Measurements from ENCODE around the gene AQP12B.
A peak's percentile ranks its signal among the peaks of the same experiment; 100 is the strongest.

Gene AQP12B

DNA sequence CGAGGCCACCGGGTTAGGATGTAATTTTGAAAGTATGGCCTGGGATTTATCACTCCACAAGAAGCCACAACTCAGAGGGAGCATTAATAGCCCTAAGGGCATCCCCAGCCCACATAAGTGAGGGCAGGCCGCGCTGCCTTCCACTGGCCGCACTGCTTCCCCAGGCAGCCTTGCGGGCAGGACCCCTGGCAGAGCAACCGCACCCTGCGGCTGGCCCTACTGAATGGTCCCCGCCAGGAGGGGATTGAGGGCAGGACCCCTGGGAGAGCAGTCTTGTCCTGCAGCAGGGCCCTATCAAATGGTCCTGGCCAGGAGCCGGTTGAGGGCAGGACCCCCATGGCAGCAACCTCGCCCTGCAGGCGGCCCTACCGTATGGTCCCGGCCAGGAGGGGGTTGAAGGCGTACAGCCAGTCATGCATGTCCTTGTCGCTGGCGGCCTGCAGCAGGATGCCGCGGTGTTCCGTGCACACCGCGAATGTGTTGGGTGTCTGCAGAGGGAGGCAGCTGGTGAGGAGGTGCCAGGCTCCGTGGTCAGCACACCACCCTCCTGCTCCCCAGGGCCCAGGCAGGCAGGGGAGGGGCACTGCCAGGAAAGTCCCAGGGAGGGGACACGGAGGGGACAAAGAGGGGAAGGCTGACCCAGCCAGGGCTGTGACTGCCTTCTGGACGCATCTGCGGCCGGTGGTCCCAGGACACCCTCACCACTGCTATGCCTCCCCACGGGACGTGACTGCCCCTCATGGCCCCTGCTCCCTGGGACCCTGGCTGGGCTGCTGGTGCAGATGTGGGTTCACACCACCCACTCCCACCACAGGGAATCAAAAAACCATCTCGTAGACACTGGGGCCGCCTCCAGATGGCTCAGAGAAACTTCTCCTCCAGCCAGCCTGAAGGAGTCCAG, 35.2 kb upstream of the AQP12B start:
- DNase-seq: no peak

DNA sequence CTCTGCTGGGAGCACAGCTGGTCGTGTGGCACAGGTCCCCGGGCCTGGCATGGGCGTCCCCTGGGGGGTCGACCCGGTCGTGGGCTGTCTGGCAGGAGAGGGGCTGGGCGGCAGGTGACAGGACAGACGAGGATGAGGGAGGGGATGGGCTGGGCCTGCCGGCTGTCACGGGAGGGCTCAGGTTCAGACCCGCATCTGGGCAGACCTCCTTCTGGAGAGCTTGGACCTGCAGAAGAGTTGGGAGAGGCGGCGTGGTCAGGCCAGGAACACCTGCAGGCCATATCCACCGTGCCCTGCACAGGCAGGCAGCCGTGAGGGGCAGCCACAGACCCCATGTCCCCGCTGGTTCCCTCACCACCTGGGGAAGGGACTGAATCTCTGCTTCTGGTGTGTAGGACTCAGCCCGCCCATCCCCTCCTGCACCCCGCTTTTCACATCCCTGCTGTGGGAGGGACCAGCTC, 34.5 kb upstream of the AQP12B start:
- DNase-seq: no peak

GRCh38 chr2:240716130-240716798, 33.6 kb upstream of the AQP12B start:
- no peak for DNase-seq

GRCh38 chr2:240714747-240715725, 32.4 kb upstream of the AQP12B start:
- DNase-seq: no peak

GRCh38 chr2:240713928-240714746, 31.5 kb upstream of the AQP12B start:
- no peak for DNase-seq

DNA sequence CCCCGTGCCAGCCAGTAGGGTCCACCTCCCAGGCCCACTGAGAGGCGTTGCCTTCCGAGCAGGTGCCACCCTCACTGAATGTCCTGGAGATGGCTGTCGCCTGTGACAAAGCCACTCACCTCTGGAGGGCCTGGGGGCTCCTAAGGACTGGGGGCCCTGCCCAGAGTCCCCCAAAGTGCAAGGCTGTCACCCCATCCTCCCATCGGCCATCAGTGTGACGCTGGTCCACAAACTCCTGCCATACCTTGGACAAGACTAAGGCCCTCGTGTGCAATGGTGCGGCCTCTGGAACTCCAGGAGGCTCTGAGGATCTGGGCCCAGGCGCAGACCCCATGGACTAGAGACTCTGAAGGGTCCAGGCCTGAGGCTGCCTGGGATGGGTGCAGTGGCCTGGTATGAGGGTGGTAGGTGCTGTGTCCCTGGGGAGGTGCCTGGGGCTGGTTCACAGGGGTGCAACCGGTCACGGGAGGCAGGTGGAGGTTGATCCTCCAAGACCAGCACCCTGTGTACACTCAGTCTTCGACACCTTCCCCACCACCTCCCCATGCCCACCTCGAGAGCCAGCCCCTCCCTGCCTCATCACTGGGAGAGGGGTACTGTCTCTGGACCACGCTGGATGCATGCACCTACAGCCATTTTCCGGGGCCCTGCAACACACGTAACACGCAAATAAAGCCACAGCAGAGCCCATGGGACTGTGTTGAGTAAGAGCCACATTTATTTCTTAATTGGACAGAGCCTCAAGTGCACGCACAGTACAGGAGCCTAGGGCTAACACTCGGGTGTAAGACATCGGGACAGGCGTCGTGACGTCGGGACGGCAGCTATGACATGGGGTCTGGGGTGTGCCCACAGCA, 30.6 kb upstream of the AQP12B start:
- DNase-seq: no peak

DNA sequence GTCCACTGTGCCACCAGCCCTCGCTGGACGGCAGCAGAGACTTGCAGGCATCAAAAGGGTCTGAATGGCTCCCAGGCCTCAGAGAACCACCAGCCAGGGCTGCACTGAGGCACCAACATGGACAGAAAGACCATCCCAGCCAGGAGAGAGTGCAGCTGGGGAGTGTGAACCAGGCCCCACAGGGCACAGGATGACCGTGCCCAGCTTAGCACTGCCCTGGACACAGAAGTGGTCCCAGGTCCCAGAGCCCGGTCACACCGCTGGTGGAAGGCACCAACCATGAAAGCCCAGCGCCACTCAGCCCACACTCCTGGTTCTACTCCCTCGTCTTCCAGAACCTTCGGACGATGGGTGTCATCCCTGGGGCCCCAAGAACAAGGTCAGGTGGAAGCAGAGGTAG, 29.4 kb upstream of the AQP12B start:
- no peak for DNase-seq

- no peak for DNase-seq
These were observed 29.0 kb upstream of the AQP12B start for GRCh38 chr2:240711701-240712100.

GRCh38 chr2:240711296-240711695, 28.6 kb upstream of the AQP12B start:
- no peak for DNase-seq

GRCh38 chr2:240708457-240708856, 25.8 kb upstream of the AQP12B start:
- no peak for DNase-seq

DNA sequence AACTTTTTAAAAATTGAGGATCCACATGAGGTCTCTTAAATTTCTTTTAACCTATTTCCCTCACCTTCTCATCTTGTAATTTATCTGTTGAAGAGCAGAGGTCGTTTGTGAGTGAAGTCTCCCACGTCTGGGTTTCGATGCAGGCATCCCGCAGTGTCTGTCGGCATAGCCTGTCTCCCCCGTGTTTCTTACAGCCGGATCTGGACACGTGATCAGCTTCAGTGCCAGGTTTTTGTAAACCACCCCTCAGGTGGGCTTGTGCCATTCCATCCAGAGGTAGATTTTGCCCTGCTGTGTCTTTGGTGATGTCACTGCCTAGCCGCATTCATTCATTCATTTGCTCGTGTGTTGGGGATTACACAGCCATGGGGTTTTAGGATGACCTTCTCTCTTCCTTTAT, 25.1 kb upstream of the AQP12B start:
- DNase-seq: no peak

- no peak for DNase-seq
These were observed 24.5 kb upstream of the AQP12B start for GRCh38 chr2:240707043-240707756.

DNA sequence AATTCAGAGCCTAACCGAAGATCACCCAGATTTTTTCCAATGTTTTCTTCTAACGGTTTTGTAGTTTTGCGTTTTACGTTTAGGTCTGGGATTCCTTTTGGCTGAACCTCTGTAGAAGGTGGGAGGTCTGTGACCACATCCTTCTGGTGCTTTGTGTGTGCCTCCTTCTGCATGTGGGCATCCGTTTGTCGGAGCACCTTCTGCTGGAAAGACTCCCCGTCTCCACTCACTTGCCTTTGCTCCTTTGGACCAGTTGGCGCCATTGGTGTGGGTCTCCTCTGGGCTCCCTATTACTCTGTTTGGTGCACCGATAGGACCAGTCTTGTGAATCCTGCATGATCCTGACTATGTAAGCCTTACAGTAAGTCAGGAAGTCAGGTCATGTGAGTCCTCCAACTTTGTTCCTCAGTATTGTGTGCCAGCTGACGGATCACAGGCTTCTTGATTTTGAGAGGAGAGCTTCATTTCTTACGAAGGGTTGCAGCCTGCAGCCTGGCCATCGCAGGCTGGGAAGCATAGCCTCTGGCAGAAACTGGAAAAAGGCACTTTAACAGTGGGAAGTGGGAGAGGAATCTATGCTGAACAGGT, 22.6 kb upstream of the AQP12B start:
- no peak for DNase-seq

DNA sequence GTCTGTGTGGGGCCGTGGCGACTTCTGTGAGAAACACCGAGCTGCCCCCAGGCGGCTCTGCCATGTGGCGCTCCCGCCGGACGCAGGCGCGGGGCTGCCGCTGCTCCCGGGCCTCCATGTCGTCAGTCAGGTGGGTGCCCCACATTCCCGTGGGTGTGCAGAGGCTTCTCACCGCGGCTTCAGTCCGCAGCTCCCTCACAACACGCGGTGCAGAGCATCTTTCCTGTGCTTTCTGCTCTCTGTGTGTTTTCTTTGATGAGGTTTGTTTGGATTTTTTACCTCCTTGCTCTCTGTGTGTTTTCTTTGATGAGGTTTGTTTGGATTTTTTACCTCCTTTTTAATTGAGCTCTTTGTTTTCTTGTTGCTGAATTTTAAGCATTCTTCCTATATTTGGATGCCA, 22.0 kb upstream of the AQP12B start:
- peak; percentile 43 for DNase-seq

DNA sequence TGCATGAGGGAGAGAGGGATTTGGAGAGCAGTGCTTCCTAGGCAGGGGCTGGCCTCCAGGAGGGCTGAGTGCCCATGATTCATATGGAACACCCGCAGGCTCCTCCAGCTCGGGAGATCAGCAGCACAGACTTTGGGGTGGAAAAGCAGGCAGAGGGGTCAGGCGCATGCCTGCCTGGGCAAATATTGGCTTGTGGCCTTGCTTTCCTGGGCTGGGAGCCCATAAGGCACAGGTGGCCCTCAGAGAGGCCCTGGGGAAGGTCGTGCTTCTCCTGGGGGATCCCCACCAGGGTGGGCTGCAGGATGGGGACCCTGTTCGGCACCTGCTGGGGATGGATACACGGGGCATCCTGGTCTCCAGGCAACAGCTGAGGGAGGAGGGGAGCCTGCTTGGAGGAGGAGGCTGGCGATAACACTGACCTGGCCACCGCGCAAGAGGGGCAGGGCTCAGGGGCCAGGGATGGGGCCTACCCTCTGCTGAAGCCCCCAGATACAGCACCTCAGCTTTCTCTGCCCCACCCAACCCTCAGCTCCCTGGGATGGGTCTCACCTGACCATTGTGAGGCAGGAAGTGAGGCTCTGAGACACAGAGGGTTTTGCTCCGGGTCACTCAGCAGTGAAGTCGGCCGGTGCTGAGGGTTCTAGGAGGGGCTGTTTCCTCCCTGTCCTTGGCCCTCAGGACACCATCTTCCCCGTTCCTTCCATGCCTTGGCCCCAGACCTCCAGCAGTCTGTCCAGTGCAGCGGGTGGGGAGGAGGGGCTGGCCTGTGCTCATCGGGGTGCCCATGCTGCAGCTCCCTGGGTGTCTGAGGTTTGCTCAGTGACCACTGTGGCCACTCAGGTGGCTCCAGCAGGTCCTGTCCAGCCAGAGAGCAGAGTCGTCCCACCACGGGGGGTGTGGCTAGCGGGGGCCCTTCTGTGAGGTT, 21.0 kb upstream of the AQP12B start:
- no peak for DNase-seq

DNA sequence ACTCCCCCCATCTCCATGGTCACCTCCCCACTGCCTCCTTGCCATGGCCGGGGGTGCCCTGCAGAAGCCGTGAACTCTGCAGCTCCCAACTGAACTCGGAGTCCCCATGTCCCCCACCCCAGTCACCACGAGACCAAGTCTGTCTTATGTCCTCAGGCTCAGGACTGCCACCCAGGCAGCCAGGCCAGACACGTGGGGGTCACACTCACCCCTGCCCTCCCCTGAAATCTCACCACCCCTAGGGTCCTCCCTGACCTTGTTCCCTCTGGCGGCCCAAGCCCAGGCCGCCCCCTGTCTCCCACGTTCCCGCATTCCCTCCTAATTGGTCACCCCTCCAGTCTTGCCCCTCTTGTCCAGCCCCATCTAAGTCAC, 19.9 kb upstream of the AQP12B start:
- no peak for DNase-seq

GRCh38 chr2:240701736-240702639, 19.3 kb upstream of the AQP12B start:
- no peak for DNase-seq

Data from activated CD8-positive, alpha-beta memory T cell treated with anti-CD3 and anti-CD28 coated beads, Interleukin-2, amount 50 U/mL, for 4 hours (primary cell).